Kidney epithelial cell (primary cell): ENCODE results near the gene OSBPL5. TPM values are rescaled to one million over a fixed set of nuclear protein-coding genes. Genes with fewer than 3 reads are reported as not detected.

Experiments used
- DNase-seq: peaks from one replicate; pipeline ENCODE4 v3.0.0-alpha.2; 2010; ENCODE audit warnings: low read depth
- H3K27me3 ChIP-seq: 2 replicates; pipeline ENCODE4 v1.6.0; 2011; ENCODE audit warnings: low read length; ENCODE audit not compliant: control insufficient read depth, insufficient read depth
- H3K36me3 ChIP-seq: 2 replicates; pipeline ENCODE4 v1.5.1; 2011; ENCODE audit warnings: low read length; ENCODE audit not compliant: control insufficient read depth, insufficient read depth
- H3K4me3 ChIP-seq: 2 replicates; pipeline ENCODE4 v1.5.1; 2011; ENCODE audit warnings: low read depth, mild to moderate bottlenecking, control low read depth, low read length
- total RNA-seq: library from RNA; depleted of rRNA; stranded (reverse); fragments of >200 nt; gene quantifications from 2 replicates; pipeline ENCODE4 v1.2.3, GENCODE V29; 2015
- TF ChIP-seq, protein P1 (sequence below): IDR thresholded peaks from 2 replicates; pipeline ENCODE4 v1.5.1; 2011; ENCODE audit warnings: mild to moderate bottlenecking, moderate library complexity, low read length, control low read depth, inconsistent platforms; ENCODE audit not compliant: insufficient read depth, poor library complexity, severe bottlenecking

Gene OSBPL5
- total RNA-seq, 1 donor from 2014 or later, result 10.2 TPM

GRCh38 chr11:3147626-3148025 lies 17.5 kb downstream of the OSBPL5 start:
- Histone ChIP-seq H3K27me3 (no peaks in the 10 kb centered on the region), H3K4me3 (no peak overlapping the region), H3K36me3 (no peaks in the 10 kb centered on the region)
- no peak for DNase-seq
- TF ChIP-seq, protein P1, sequence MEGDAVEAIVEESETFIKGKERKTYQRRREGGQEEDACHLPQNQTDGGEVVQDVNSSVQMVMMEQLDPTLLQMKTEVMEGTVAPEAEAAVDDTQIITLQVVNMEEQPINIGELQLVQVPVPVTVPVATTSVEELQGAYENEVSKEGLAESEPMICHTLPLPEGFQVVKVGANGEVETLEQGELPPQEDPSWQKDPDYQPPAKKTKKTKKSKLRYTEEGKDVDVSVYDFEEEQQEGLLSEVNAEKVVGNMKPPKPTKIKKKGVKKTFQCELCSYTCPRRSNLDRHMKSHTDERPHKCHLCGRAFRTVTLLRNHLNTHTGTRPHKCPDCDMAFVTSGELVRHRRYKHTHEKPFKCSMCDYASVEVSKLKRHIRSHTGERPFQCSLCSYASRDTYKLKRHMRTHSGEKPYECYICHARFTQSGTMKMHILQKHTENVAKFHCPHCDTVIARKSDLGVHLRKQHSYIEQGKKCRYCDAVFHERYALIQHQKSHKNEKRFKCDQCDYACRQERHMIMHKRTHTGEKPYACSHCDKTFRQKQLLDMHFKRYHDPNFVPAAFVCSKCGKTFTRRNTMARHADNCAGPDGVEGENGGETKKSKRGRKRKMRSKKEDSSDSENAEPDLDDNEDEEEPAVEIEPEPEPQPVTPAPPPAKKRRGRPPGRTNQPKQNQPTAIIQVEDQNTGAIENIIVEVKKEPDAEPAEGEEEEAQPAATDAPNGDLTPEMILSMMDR, result no peak

- no peaks in the 10 kb centered on the region for H3K36me3 ChIP-seq
- TF ChIP-seq, protein P1, result no peak
Measured at GRCh38 chr11:3147257-3147619, 17.9 kb downstream of the OSBPL5 start.

DNA sequence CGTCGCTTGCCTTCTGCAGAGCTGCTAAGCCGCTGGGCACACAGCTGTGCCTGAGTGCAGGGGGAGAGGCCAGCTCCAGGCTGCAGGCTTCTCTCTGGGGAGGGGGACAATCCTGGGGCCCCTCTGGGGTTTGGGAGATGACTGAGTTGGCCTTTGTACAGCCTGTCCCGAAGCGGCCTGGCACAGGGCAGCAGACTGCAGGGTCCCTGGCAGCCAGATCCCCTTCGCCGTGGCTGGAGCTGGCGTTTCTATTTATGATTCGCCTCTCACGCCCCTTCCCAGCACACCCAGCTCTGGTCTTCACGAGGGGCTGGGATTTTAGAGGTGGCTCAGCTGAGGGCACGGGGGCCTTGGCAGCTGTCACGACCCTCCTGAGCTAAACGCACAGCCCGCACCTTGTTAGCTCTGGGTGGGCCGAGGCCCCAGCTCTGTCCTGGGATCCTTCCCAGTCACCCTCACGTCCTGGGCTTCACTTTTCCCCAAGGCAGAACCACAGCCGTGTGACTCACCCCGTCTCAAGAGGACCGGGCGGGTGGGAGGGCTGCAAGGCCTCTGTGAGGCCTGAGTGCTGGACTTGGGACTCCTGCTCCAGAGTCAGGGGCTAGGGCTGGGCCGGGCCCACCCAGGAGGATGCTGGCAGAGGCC lies 18.4 kb downstream of the OSBPL5 start:
- no peak overlapping the region for H3K4me3 ChIP-seq
- no peaks in the 10 kb centered on the region for H3K27me3 ChIP-seq
- TF ChIP-seq, protein P1, result no peak
- DNase-seq, result no peak
- H3K36me3 ChIP-seq, result no peaks in the 10 kb centered on the region

More at GRCh38 chr11:3147257-3147619, 17.9 kb downstream of the OSBPL5 start:
- H3K27me3 ChIP-seq, result no peaks in the 10 kb centered on the region
- no peak for DNase-seq
- H3K4me3 ChIP-seq, result no peak overlapping the region

DNA sequence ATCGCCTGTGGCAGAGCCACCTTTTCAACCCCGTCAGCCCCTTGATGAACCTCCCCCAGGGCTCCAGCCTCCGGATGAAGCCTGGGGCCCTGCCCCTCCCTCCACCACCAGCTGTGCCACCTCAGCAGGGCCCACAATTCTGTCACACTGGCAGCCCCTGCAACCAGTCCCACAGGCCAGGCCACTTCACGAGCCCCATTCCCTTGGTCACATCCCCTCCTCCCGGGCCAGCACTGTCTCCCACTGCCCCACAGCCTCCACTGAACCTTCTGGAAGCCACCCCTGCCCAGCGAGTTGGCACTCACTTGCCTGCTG lies 19.9 kb downstream of the OSBPL5 start:
- no peak for DNase-seq
- no peaks in the 10 kb centered on the region for H3K27me3 ChIP-seq
- no peaks in the 10 kb centered on the region for H3K36me3 ChIP-seq
- no peak overlapping the region for H3K4me3 ChIP-seq
- TF ChIP-seq, protein P1, result no peak

GRCh38 chr11:3144296-3145205 lies 20.6 kb downstream of the OSBPL5 start:
- Histone ChIP-seq H3K36me3 (no peaks in the 10 kb centered on the region), H3K27me3 (no peaks in the 10 kb centered on the region), H3K4me3 (no peak overlapping the region)
- DNase-seq, result no peak
- TF ChIP-seq, protein P1, result no peak
